GM23338 (cell line): Measurements from ENCODE around the gene TOM1.

ENCODE experiments used
- CREB1 ChIP-seq: fragments of 250-450 bp; sonication (Bioruptor Pico); IDR thresholded peaks from 2 replicates; pipeline ENCODE4 v1.5.0; 2020; ENCODE audit warnings: low read depth, mild to moderate bottlenecking, moderate library complexity
- CTCF ChIP-seq, 2 experiments: fragments of 200-600 bp in 1 of 2; sonication (generic) in 1 of 2; conservative IDR thresholded peaks; 2 replicates each; pipeline versions ENCODE4 v1.5.1 to v1.6.1; 2016 to 2017; ENCODE audit warnings: antibody characterized with exemption in 2 of 2, low read depth in 2 of 2, mild to moderate bottlenecking in 2 of 2, moderate library complexity in 1 of 2
- EZH2 ChIP-seq: fragments of 200-600 bp; sonication (generic); IDR thresholded peaks from one replicate; pipeline ENCODE4 v1.8.0; 2017; ENCODE audit warnings: antibody characterized with exemption, mild to moderate bottlenecking, low read depth; ENCODE audit not compliant: unreplicated experiment
- EZH2phosphoT487 ChIP-seq: fragments of 200-600 bp; sonication (generic); IDR thresholded peaks from one replicate; pipeline ENCODE4 v1.8.1; 2018; ENCODE audit warnings: antibody characterized with exemption; ENCODE audit not compliant: unreplicated experiment
- JUNB ChIP-seq: IDR thresholded peaks from one replicate; pipeline ENCODE4 v1.6.1; 2016; ENCODE audit warnings: antibody characterized with exemption; ENCODE audit not compliant: unreplicated experiment
- POLR2AphosphoS5 ChIP-seq: IDR thresholded peaks from 2 replicates; pipeline ENCODE4 v1.6.1; 2016; ENCODE audit warnings: antibody characterized with exemption, low read depth
- REST ChIP-seq: IDR thresholded peaks from one replicate; pipeline ENCODE4 v1.6.1; 2018; ENCODE audit warnings: antibody characterized with exemption; ENCODE audit not compliant: unreplicated experiment
- ZNF114 ChIP-seq: fragments of 250-450 bp; sonication (Bioruptor Pico); IDR thresholded peaks from 2 replicates; pipeline ENCODE4 v1.5.0; 2020; ENCODE audit warnings: mild to moderate bottlenecking, moderate library complexity
- ZNF331 ChIP-seq: fragments of 250-450 bp; sonication (Bioruptor Pico); IDR thresholded peaks from 2 replicates; pipeline ENCODE4 v1.5.0; 2020; ENCODE audit warnings: low read depth, mild to moderate bottlenecking, moderate library complexity

DNA sequence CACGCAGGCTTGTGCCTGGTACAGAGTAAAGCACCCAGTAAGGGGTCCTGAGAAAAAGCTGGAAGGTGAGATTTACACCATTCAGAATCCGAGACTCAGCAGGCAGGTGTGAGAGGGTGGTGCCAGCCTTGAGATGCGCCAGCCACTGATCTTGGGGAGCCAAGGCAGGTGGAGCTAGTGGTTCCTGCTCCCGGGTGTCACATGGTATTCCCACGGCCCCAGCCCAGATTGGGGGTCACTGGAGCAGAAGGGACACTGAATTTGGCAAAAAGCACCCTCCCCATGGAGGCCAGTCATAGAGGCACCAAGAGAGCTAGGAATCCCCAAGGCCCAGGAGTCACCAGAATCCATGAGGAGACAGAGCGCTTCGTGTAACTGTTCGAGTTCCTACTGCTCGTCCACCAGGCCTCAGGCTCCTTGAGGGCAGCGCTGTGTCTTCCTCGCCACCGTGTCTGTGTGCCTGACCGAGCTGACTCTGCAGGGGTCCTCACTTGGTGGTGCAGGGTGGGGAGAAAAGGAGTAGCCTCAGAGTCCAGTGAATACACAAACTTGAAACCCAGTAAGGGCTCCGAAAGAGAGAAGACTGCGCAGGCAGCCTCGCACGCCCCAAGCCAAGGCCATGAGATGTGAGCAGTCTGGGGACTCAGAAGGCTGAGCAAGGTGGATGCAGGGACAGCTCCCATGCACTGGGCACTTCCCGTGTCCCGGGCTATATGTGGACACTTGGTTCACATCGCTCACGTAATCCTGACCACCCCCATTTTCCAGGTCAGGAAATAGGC, 28.2 kb downstream of the TOM1 start:
- TF ChIP-seq CTCF (conservative IDR thresholded peaks at IDR 0.05; ENCODE audit: low read depth in 2 of 2) (no peak), POLR2AphosphoS5 (no peak), EZH2 (no peak), EZH2phosphoT487 (no peak), ZNF331 (CRISPR knock-in tag) (no peak), REST (no peak), CREB1 (CRISPR knock-in tag) (no peak), JUNB (no peak), ZNF114 (CRISPR knock-in tag) (no peak)
